Prostate gland (tissue), 2 donors: ENCODE data around the gene RAP1GAP. TPM values are rescaled to one million over a fixed set of nuclear protein-coding genes. Genes with fewer than 3 reads are reported as not detected.

Experiments used
- DNase-seq: peaks from one replicate; pipeline ENCODE4 v3.0.0-alpha.2; 2019; ENCODE audit warnings: low spot score
- H3K27ac ChIP-seq, 2 donors: fragments of 200-600 bp; sonication (generic); 2 replicates each; pipeline ENCODE4 v1.5.1; 2017 to 2019
- H3K27me3 ChIP-seq: fragments of 200-600 bp; sonication (generic); replicated peaks from 2 replicates; pipeline ENCODE4 v1.5.1; 2019; ENCODE audit not compliant: insufficient read depth
- H3K36me3 ChIP-seq, 2 donors: fragments of 200-600 bp; sonication (generic); 1 replicate in 1 of 2; 2 replicates in 1 of 2; pipeline versions ENCODE4 v1.5.1 to v1.8.1; 2017 to 2019
- H3K4me1 ChIP-seq: fragments of 200-600 bp; sonication (generic); replicated peaks from 2 replicates; pipeline ENCODE4 v1.5.1; 2019
- H3K4me3 ChIP-seq, 2 donors: fragments of 200-600 bp; sonication (generic); 2 replicates each; pipeline ENCODE4 v1.5.1; 2017 to 2019
- H3K9me3 ChIP-seq: fragments of 200-600 bp; sonication (generic); 2 replicates; pipeline ENCODE4 v1.5.1; 2017
- CTCF ChIP-seq, 4 experiments: fragments of 200-600 bp in 2 of 4; fragments of 450-650 bp in 2 of 4; sonication (generic) in 2 of 4; IDR thresholded peaks; 1 replicate in 3 of 4; 2 replicates in 1 of 4; pipeline ENCODE4 v1.5.1; 2016 to 2019; ENCODE audit warnings: antibody characterized with exemption in 4 of 4, mild to moderate bottlenecking in 2 of 4, moderate library complexity in 2 of 4
- POLR2A ChIP-seq: fragments of 450-650 bp; IDR thresholded peaks from one replicate; pipeline ENCODE4 v1.6.1; 2016; ENCODE audit warnings: antibody characterized with exemption, mild to moderate bottlenecking
- POLR2AphosphoS5 ChIP-seq: sonication (generic); formaldehyde crosslinking; IDR thresholded peaks from one replicate; pipeline ENCODE4 v1.6.1; 2017; ENCODE audit warnings: antibody characterized with exemption
- WGBS: methylation state at CpG from one replicate; pipeline ENCODE4 v1.1.5; 2018; 5-methylcytosine and 5-hydroxymethylcytosine counted together
- intact Hi-C: fragments of 100-400 bp; cut with DNase I; formaldehyde crosslinking; loops from one replicate; pipeline ENCODE4 v1.14.2; 2022
- total RNA-seq, 2 donors: library from RNA; depleted of rRNA; stranded (reverse); fragments of >200 nt; gene quantifications; one replicate each; pipeline ENCODE4 v1.1.0, GENCODE V29; 2016

Gene RAP1GAP
- total RNA-seq, 2 donors from 2014 or later = 22.9 to 36.1 TPM

GRCh38 chr1:21636029-21636428, 33.1 kb downstream of the RAP1GAP start:
- H3K9me3 ChIP-seq = no peaks in the 10 kb centered on the region
- WGBS = 96% methylated on average over 2 of the region's 2 CpGs
- intact Hi-C loops = no loop called here
- H3K36me3 ChIP-seq = no peaks in the 10 kb centered on the region
- peak overlapping the region in 1 of 2 donors; percentile 75 for H3K27ac ChIP-seq
- H3K4me1 ChIP-seq = peaks cover 31% of the 10 kb centered on the region
- DNase-seq = no peak
- no peaks in the 10 kb centered on the region for H3K27me3 ChIP-seq
- no peak for TF ChIP-seq POLR2A
- no peak for TF ChIP-seq POLR2AphosphoS5
- TF ChIP-seq CTCF (IDR thresholded peaks at IDR 0.05) = no peak
- no peak overlapping the region for H3K4me3 ChIP-seq

GRCh38 chr1:21634806-21635535, 34.2 kb downstream of the RAP1GAP start:
- no peak for TF ChIP-seq POLR2A
- TF ChIP-seq CTCF (IDR thresholded peaks at IDR 0.05) = no peak
- no peak for TF ChIP-seq POLR2AphosphoS5
- peaks cover 31% of the 10 kb centered on the region for H3K4me1 ChIP-seq

GRCh38 chr1:21633992-21634805, 35.0 kb downstream of the RAP1GAP start:
- 33% methylated on average over 17 of the region's 18 CpGs for WGBS
- peak; percentile 86 for DNase-seq
- intact Hi-C loops = no loop called here
- Histone ChIP-seq H3K4me3 (no peak overlapping the region), H3K9me3 (no peaks in the 10 kb centered on the region), H3K27ac (peak overlapping the region; percentile 75 to 81), H3K4me1 (peaks cover 28% of the 10 kb centered on the region), H3K27me3 (no peaks in the 10 kb centered on the region), H3K36me3 (no peaks in the 10 kb centered on the region)
- TF ChIP-seq POLR2A = no peak
- peak; percentile 63 for TF ChIP-seq POLR2AphosphoS5
- no peak for TF ChIP-seq CTCF (IDR thresholded peaks at IDR 0.05)

More at GRCh38 chr1:21634806-21635535, 34.2 kb downstream of the RAP1GAP start:
- peak overlapping the region; percentile 75 to 81 for H3K27ac ChIP-seq
- intact Hi-C loops = no loop called here
- no peak overlapping the region for H3K4me3 ChIP-seq
- no peaks in the 10 kb centered on the region for H3K27me3 ChIP-seq
- H3K9me3 ChIP-seq = no peaks in the 10 kb centered on the region
- no peak for DNase-seq
- H3K36me3 ChIP-seq = no peaks in the 10 kb centered on the region
- WGBS = 73% methylated on average over 12 of the region's 12 CpGs

GRCh38 chr1:21633141-21633755, 35.9 kb downstream of the RAP1GAP start:
- Histone ChIP-seq H3K27me3 (no peaks in the 10 kb centered on the region), H3K36me3 (no peaks in the 10 kb centered on the region), H3K4me3 (no peak overlapping the region), H3K9me3 (no peaks in the 10 kb centered on the region), H3K4me1 (peaks cover 19% of the 10 kb centered on the region), H3K27ac (peak overlapping the region; percentile 75 to 81)
- no peak for DNase-seq
- TF ChIP-seq POLR2A = no peak
- no peak for TF ChIP-seq POLR2AphosphoS5
- no peak for TF ChIP-seq CTCF (IDR thresholded peaks at IDR 0.05)
- intact Hi-C loops = no loop called here
- WGBS = 74% methylated on average over 7 of the region's 7 CpGs
